Ishikawa (cell line): Measurements from ENCODE around the gene ROBO1.

Source experiments
- CEBPB ChIP-seq: IDR thresholded peaks from 2 replicates; pipeline ENCODE4 v1.6.1; 2012
- CREB1 ChIP-seq: IDR thresholded peaks from 2 replicates; pipeline ENCODE4 v1.6.1; 2012; ENCODE audit warnings: low read depth
- EGR1 ChIP-seq: IDR thresholded peaks from 2 replicates; pipeline ENCODE4 v1.6.1; 2012
- EP300 ChIP-seq: IDR thresholded peaks from 2 replicates; pipeline ENCODE4 v1.6.1; 2012; ENCODE audit warnings: borderline replicate concordance
- FOXM1 ChIP-seq: IDR thresholded peaks from 2 replicates; pipeline ENCODE4 v1.6.1; 2012; ENCODE audit warnings: low read depth, borderline replicate concordance
- MAX ChIP-seq: IDR thresholded peaks from 2 replicates; pipeline ENCODE4 v1.6.1; 2012
- NFIC ChIP-seq: IDR thresholded peaks from 2 replicates; pipeline ENCODE4 v1.6.1; 2012
- RAD21 ChIP-seq: IDR thresholded peaks from 2 replicates; pipeline ENCODE4 v1.6.1; 2012; ENCODE audit warnings: low read depth
- REST ChIP-seq: IDR thresholded peaks from 2 replicates; pipeline ENCODE4 v1.6.1; 2012; ENCODE audit warnings: low read depth, mild to moderate bottlenecking
- TAF1 ChIP-seq: IDR thresholded peaks from 2 replicates; pipeline ENCODE4 v1.6.1; 2012; ENCODE audit warnings: low read depth, mild to moderate bottlenecking
- TCF12 ChIP-seq: IDR thresholded peaks from 2 replicates; pipeline ENCODE4 v1.6.1; 2012; ENCODE audit warnings: low read depth
- TEAD4 ChIP-seq: IDR thresholded peaks from 2 replicates; pipeline ENCODE4 v1.6.1; 2012
- YY1 ChIP-seq: IDR thresholded peaks from 2 replicates; pipeline ENCODE4 v1.6.1; 2012; ENCODE audit warnings: low read depth
- ZBTB7A ChIP-seq: IDR thresholded peaks from 2 replicates; pipeline ENCODE4 v1.6.1; 2012; ENCODE audit warnings: low read depth
- TF ChIP-seq, protein P1 (sequence below): IDR thresholded peaks from 2 replicates; pipeline ENCODE4 v1.6.1; 2012

The ROBO1 gene

GRCh38 chr3:79515072-79515471, 252.7 kb downstream of the ROBO1 start:
- TF ChIP-seq, protein P1, sequence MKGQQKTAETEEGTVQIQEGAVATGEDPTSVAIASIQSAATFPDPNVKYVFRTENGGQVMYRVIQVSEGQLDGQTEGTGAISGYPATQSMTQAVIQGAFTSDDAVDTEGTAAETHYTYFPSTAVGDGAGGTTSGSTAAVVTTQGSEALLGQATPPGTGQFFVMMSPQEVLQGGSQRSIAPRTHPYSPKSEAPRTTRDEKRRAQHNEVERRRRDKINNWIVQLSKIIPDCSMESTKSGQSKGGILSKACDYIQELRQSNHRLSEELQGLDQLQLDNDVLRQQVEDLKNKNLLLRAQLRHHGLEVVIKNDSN, result no peak
- TF ChIP-seq RAD21 (no peak), MAX (no peak), CEBPB (no peak), FOXM1 (no peak), EGR1 (no peak), ZBTB7A (no peak), EP300 (no peak), TAF1 (no peak), YY1 (no peak), NFIC (no peak), TEAD4 (no peak), TCF12 (no peak), REST (no peak)

- no peak for TF ChIP-seq FOXM1
- TF ChIP-seq EP300, result no peak
- no peak for TF ChIP-seq TAF1
- no peak for TF ChIP-seq TEAD4
- TF ChIP-seq, protein P1, result no peak
- TF ChIP-seq CEBPB, result no peak
- no peak for TF ChIP-seq REST
- no peak for TF ChIP-seq NFIC
- no peak for TF ChIP-seq EGR1
- no peak for TF ChIP-seq ZBTB7A
- no peak for TF ChIP-seq RAD21
- TF ChIP-seq YY1, result no peak
- no peak for TF ChIP-seq CREB1
- TF ChIP-seq MAX, result no peak
- no peak for TF ChIP-seq TCF12
Measured at GRCh38 chr3:79514069-79514468, 253.7 kb downstream of the ROBO1 start.

DNA sequence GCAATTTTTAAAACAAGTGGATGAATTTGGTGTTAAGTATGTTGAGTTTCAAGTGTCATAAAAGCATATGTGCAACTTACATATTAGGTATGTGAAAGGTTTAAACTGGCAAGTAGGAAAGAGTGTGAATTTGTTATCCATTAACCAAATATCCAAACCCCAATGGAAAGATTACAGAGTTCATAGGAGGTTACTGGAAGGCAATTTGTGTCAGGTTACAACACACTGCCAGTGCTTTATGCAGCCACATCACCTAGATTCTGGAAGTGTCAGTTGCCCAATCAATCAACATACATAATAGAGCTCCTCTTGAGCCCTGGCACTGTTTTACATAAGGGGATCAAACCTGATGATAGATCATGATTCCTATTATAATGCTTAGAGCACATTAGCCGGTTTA, 261.0 kb downstream of the ROBO1 start:
- TF ChIP-seq NFIC (no peak), ZBTB7A (no peak), MAX (no peak), TAF1 (no peak), CEBPB (no peak), FOXM1 (no peak), EP300 (no peak), RAD21 (no peak), CREB1 (no peak), EGR1 (no peak), TEAD4 (no peak), YY1 (no peak), TCF12 (no peak), REST (no peak)
- TF ChIP-seq, protein P1, result no peak

- TF ChIP-seq RAD21 (peak; percentile 69), YY1 (no peak)
Measured at GRCh38 chr3:79497447-79498111, 270.2 kb downstream of the ROBO1 start.
